ENCODE data around the gene GRK3.
A peak's percentile ranks its signal among the peaks of the same experiment; 100 is the strongest.
"Not testable (repeated sequence)": the region's sequence is repeated elsewhere in the genome, so short reads cannot be mapped to it uniquely, and the experiment has no call there.

The GRK3 gene

GRCh38 chr22:25702571-25703167 is 138.2 kb downstream of the GRK3 start:
- DNase-seq: peak; percentile 43

DNA sequence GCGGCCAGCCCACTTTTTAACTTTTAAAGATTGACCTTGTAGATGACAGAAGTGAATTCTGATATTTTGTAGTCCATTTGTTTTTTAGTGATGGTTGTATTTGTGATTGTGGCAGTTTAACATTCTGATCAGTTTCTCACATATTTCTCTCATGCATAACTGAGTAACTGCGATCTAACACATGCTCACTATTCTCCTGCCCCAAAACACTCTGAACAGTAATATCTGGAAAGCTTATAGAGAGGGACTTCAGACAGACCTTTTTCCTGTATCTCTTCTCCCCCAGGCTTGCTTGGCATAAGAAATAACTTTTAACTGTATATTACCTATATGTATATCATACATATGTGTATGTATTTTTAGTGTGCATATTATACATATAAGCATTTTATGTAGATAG is 140.2 kb downstream of the GRK3 start:
- DNase-seq: no peak

DNA sequence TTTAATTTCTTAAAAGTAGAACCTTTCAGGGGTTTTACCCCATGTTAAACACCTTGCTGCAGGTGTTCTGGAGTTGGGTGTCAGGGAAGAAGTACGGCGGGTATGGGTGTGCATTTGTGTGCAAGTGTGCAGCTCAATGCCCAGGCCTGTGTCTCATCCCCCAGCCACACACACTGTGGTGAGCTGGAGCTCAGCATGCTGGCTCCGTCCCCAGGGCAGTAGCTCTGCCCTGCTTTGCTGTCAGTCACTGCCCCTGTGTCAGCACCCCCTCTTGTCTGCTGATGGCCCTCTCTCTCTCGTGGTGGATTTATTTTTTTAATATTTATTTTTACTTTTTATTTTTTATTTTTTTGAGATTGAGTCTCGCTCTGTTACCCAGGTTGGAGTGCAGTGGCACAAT is 141.7 kb downstream of the GRK3 start:
- no peak for DNase-seq

DNA sequence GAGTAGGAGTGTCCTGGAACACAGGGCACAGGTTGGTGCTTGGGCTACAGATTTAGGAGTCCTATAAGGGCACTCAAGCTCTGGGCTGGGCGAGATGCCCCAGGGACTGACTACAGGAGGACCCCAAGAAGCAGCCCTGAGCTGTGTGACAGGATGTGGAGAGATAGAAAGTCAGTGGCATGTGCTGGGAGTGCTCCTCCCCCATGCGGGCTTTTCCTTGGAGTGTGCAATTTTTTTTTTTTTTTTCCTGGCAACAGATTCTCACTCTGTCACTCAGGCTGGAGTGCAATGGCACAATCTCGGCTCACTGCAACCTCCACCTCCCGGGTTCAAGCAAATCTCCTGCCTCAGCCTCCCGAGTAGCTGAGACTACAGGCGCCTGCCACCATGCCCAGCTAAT is 144.0 kb downstream of the GRK3 start:
- DNase-seq: not testable (repeated sequence)

- DNase-seq: no peak
Observed at GRCh38 chr22:25709758-25710157, 145.3 kb downstream of the GRK3 start.

- no peak for DNase-seq
Observed at GRCh38 chr22:25710501-25710900, 146.0 kb downstream of the GRK3 start.

GRCh38 chr22:25711491-25711890 is 147.0 kb downstream of the GRK3 start:
- DNase-seq: no peak

DNA sequence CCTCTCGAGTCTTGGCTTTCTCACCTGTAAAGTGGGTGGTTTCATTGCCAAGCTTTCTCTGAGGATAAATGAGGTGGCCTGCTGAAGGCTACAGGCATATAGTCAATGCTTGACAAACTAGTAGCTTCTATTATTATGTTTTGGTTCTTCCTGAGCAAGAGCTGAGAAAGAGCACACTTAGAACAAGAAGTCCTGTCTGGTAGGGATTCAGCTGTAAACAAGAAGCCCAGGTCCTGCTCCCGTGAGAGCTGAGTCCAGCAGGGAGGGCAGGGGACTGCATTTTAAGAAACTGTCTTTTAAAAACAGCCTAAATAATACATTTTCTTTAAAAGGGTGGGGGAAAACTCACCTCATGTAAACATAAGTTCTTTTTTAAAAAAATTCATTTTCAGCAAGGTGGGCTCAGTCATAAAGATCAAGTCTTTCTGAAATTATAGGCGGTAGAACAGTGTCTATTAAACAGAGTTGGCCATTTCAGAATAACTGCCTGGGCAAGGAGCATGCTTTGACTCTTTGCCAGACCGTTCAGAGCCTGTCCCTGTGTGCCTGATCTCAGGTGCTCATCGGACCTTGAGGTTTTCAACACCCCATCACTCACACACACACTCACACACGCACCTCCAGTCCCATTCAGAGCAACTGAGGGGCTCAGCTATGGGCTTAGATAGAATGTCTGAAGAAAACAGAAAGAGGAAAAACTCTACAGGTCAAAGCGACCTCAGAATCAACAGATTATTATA is 148.4 kb downstream of the GRK3 start:
- DNase-seq: no peak

DNA sequence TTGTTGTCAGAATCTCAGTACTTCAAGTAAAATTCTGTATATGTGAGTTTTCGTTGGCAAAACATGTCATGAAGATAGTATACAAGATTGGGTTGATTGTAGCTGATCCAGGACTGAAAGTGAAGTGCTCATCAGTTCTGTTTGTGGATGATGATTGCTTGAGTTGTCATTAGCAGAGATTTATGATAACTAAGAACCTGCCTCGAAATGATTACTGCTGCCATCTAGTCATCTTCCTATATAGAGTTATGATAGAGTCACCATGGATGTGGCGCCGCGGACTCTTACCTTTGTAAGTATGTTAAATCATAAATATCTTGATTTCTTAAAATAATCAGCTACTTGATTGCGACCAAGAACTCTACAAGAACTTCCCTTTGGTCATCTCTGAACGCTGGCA is 149.6 kb downstream of the GRK3 start:
- no peak for DNase-seq

GRCh38 chr22:25714739-25715138 is 150.3 kb downstream of the GRK3 start:
- no peak for DNase-seq

- no peak for DNase-seq
Observed at GRCh38 chr22:25716637-25717036, 152.2 kb downstream of the GRK3 start.

GRCh38 chr22:25718135-25718840 is 153.8 kb downstream of the GRK3 start:
- DNase-seq: no peak

DNA sequence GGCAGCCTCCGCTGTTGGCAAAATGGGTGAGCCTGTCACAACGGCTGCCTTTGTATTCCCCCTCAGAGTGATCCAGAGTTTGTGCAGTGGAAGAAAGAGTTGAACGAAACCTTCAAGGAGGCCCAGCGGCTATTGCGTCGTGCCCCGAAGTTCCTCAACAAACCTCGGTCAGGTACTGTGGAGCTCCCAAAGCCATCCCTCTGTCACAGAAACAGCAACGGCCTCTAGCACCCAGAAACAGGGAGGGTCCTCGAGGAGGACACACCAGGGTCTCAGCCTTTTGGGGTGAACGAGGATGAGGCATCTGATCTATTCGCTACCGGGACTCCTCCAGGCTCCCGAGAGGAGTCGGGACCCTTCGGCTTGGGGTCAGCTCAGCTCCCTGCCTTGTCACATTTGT is 157.7 kb downstream of the GRK3 start:
- DNase-seq: no peak

GRCh38 chr22:25722626-25723025 is 158.2 kb downstream of the GRK3 start:
- DNase-seq: no peak

DNA sequence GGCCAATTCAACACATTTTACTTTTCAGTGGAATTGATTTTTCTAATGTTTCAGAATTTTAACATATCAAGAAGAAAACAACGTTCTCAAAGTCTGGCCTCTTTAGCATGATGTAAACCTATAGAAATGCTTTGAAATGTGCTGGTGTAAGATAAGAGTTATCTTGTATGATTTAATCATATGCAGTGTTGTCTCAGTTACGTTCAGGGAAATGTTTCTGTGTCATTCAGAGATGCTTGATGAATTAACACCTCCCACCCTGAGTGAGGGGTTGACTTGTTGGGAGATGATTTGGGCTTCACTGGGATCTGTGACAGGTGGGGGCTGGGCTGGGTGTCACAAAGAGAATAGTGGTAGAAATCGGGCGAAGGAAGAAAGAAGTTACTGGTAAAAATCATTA is 161.8 kb downstream of the GRK3 start:
- DNase-seq: no peak

DNA sequence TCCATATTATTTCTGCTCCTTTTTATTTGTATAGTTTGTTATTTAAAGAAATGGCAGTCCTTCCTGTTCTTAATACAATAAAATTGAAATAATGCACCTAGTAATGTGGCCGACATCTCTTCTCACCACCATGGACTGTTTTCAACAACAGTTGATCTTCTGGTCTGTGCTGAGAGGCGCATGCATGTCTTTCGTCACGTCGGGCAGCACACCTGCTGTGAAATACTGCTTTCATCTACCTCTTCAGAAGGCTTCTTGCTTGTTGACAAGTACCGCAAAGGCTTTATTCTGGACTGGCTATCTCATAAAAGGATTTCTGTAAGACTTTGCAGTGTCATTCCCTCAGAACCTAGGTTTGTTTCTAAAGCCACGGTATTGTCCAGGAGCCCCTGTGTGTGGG is 163.6 kb downstream of the GRK3 start:
- no peak for DNase-seq

GRCh38 chr22:25729016-25729995 is 164.8 kb downstream of the GRK3 start:
- no peak for DNase-seq

DNA sequence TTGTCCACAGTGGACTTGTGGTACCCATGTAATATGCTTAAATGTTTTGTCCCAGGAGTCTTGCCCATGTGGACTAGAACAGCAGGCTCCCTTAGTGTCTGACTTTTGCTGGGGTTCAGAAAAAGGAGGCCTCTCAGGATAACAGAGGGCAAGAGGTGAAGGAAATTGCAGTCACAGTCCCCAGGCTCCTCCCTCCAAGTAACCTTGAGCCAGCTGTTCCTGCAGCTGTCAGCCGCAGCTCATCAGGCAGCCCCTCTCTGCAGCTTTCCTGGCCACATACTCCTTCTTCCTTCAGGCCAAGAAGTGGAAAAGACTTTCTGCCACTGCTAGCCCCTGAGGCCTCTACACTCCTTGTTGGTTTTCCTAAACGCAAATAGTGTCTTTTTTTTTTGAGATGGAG is 171.2 kb downstream of the GRK3 start:
- no peak for DNase-seq

GRCh38 chr22:25736378-25737011 is 172.0 kb downstream of the GRK3 start:
- peak; percentile 44 for DNase-seq

DNA sequence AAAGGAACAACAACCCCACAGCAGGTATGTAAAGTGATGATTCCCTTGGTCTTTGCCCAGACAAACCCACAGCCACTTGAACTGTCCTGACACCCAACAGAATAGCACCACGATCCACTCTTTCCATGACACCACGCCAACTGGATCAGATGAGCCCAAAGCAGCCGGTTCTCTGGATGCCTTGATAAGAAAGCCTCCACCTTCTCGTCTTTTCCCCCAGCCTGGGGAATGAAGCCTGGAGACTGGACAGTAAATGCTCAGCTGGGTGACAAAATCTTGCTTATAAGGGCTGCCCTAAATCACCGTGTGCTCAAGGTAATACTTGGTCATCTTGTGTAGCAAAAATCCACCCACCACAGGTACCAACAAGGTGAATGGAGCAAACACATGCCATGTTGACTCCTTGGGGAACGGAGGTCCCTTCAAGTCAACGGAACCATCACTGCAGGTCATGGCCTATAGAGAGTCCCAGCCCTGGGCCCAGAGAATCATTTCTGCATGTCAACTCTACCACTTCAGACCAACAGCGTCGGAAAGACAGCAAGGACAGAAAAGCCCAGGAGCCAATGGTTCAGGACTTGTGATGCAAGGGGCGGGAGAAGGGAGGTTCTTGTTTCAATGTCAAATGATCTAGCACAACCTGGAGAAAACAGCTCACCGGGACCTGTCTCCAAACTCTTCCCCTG is 175.3 kb downstream of the GRK3 start:
- DNase-seq: no peak

DNA sequence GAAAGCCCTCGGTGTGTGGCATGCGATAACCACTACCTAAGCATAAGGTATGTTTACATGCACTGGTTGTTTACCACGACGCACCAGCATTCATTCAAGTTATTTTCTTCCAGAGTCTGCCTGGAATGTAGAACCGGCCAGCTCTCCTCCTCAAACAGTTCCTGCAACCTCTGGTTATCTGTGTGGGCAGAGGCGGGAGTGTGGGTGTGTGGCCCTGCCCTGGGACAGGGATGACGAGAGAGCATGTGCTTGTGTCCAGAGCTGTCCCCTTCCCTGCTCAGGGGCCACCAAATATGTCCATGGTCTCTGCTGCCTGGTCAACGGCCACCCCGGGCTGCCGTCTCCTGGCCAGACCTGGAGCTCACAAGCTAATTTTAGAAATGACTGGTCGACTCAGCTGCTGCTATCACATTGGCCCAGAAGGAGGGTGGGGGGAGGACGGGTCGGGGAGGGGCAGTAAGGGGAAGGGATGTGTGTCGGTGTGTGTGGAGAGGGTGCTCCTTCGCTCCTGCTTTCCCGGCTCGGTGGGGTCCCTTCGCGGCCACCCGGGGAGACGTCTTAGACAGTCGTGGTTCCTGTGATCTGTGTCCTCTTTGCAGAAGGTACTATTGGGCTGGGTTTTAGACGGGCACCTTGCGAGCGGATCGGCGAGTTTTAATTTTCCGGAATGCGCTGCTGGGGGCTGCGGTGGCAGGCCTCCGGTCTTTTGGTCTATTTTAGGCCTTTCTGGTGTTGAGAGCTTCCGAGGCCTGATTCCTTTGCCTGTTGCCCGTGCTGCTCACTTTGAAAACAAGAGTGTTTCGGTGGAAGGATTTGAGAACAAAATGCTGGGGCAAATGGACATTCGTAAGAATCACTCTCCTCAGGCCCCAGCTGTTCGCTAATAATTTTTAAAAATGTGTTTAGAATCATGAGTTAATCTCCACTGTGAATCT is 177.5 kb downstream of the GRK3 start, which contains the start of gene MYO18B:
Gene MYO18B (plus strand): TSS at position 497 of the 935 bp plus-strand sequence. CDS start 18,905 bp downstream, outside the sequence.
- no peak for DNase-seq
